PC-3 (cell line): ENCODE measurements around the gene SLC38A9.

Experiments used
- EZH2 ChIP-seq: fragments of 300-600 bp; sonication (generic); IDR thresholded peaks from one replicate; pipeline ENCODE4 v1.6.1; 2017; ENCODE audit warnings: antibody characterized with exemption, mild to moderate bottlenecking, low read length; ENCODE audit not compliant: unreplicated experiment
- TF ChIP-seq, protein P1 (sequence below): fragments of 300-600 bp; sonication (generic); conservative IDR thresholded peaks from 2 replicates; pipeline ENCODE4 v1.5.1; 2017; ENCODE audit warnings: antibody characterized with exemption, low read depth, mild to moderate bottlenecking, low read length

DNA sequence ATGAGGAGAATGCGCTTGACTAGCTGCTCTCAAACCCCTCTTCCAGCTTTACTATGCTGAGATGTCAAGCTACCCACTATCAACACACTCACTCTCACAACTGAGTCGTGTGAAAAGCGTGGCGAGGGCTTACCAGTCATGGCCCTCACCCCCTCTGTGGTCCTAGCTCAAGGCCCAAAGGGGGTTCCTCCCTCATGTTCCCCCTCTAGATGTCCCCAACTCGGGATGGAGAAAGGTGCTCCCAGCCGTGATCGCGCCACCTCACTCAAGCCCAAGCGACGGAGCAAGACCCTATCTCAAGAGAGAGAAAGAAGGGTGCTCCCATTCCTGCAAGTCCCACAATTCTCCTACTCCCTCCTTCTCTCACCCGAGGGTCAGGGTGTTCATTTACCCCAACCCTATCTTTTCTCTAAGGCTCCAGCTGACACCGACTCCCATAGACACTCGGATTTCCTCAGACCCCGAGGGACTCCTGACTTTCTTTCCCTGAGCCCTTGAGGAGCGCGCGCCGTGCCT lies 559 bp downstream of the SLC38A9 start:
- no peak for TF ChIP-seq EZH2
- TF ChIP-seq, protein P1, sequence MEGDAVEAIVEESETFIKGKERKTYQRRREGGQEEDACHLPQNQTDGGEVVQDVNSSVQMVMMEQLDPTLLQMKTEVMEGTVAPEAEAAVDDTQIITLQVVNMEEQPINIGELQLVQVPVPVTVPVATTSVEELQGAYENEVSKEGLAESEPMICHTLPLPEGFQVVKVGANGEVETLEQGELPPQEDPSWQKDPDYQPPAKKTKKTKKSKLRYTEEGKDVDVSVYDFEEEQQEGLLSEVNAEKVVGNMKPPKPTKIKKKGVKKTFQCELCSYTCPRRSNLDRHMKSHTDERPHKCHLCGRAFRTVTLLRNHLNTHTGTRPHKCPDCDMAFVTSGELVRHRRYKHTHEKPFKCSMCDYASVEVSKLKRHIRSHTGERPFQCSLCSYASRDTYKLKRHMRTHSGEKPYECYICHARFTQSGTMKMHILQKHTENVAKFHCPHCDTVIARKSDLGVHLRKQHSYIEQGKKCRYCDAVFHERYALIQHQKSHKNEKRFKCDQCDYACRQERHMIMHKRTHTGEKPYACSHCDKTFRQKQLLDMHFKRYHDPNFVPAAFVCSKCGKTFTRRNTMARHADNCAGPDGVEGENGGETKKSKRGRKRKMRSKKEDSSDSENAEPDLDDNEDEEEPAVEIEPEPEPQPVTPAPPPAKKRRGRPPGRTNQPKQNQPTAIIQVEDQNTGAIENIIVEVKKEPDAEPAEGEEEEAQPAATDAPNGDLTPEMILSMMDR: no peak
